Measurements from ENCODE around the gene ACSBG1. TPM values are rescaled to one million over a fixed set of nuclear protein-coding genes. Genes with fewer than 3 reads are reported as not detected.

Gene ACSBG1
- total and polyA plus RNA-seq, 2 experiments from 2014 or later, result 0.04 TPM; not detected in 1

DNA sequence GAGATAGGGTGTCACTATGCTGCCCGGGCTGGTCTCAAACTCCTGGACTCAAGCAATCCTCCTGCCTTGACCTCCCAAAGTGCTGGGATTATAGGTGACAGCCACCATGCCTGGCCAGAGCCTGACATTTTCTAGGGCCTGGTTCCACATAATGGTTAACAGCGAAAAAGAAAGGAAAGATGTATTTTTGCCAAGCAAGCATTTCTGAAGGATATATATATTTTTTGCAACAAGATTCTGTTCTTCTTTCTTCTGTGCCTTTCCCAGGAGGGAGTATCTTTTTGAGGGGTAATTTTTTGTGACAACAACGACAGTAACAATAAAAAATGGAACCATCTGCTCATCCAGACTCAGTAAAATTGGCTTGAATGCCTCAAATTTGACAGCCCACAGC is 21.7 kb upstream of the ACSBG1 start:
- Histone ChIP-seq H3K27ac (no peak overlapping the region), H3K4me1 (ENCODE audit: insufficient read depth) (no peaks in the 10 kb centered on the region), H3K9me2 (ENCODE audit: insufficient read depth) (no peaks in the 10 kb centered on the region), H3K4me3 (no peak overlapping the region), H4K20me1 (ENCODE audit: insufficient read depth) (no peaks in the 10 kb centered on the region), H3K79me2 (ENCODE audit: insufficient read depth) (no peaks in the 10 kb centered on the region), H3K9ac (no peak overlapping the region), H3K9me3 (ENCODE audit: low read depth) (no peaks in the 10 kb centered on the region), H3K4me2 (ENCODE audit: unreplicated experiment) (no peak overlapping the region), H2AFZ (no peak overlapping the region), H3F3A (ENCODE audit: insufficient read depth) (no peaks in the 10 kb centered on the region), H3K27me3 (replicated peaks; ENCODE audit: insufficient read depth) (peaks cover under 1% of the 10 kb centered on the region; the same call in 1 of the 2 replicates), H3K36me3 (ENCODE audit: low read depth) (no peaks in the 10 kb centered on the region)
- 59 to 67% methylated on average over 3 of the region's 3 CpGs for WGBS, 2 experiments (ENCODE audit: low coverage in 1 of 2, low lambda C conversion rate in 2 of 2, missing lambda C conversion rate in 2 of 2)
- no peak for DNase-seq
- no peak for TF ChIP-seq EZH2phosphoT487 (IDR thresholded peaks at IDR 0.05; ENCODE audit: insufficient read depth, low read depth)
- no peak for TF ChIP-seq EZH2 (IDR thresholded peaks at IDR 0.05; ENCODE audit: insufficient read depth, poor library complexity, severe bottlenecking)
- in situ Hi-C loops (cut with MboI), result no loop called here

DNA sequence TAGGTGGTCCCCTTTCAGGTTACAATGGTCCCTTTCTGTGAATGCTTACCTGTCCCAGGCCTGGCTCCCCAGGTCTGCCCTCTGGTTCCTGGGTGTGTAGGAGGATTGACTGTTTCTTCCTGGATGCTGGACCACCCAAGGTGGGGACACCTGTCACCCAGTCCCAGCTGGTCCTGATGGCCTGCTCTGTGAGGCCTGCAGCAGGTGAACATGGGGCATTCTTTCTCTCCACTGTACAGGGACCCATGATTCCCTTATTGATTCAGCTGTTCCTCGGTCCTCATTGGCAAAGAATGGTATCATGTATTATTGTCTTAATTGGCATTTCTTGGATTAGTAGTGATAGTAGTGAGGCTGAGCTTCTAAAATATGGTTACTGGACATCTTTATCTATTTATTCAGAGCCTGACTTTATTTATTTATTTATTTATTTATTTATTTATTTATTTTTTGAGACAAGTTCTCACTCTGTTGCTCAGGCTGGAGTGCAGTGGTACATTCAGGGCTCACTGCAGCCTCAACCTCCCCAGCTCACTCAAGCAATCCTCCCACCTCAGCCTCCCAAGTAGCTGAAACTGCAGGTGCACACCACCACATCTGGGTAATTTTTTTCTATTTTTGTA is 21.2 kb upstream of the ACSBG1 start:
- Histone ChIP-seq H3K36me3 (ENCODE audit: low read depth) (no peaks in the 10 kb centered on the region), H3K27me3 (replicated peaks; ENCODE audit: insufficient read depth) (peaks cover 6% of the 10 kb centered on the region; the same call in 1 of the 2 replicates), H3K9me2 (ENCODE audit: insufficient read depth) (no peaks in the 10 kb centered on the region), H3K9me3 (ENCODE audit: low read depth) (no peaks in the 10 kb centered on the region), H2AFZ (no peak overlapping the region), H3K9ac (no peak overlapping the region), H4K20me1 (ENCODE audit: insufficient read depth) (no peaks in the 10 kb centered on the region), H3K4me3 (no peak overlapping the region), H3K79me2 (ENCODE audit: insufficient read depth) (no peaks in the 10 kb centered on the region), H3K4me2 (ENCODE audit: unreplicated experiment) (no peak overlapping the region), H3K4me1 (ENCODE audit: insufficient read depth) (no peaks in the 10 kb centered on the region), H3K27ac (no peak overlapping the region), H3F3A (ENCODE audit: insufficient read depth) (no peaks in the 10 kb centered on the region)
- WGBS, 2 experiments (ENCODE audit: low coverage in 1 of 2, low lambda C conversion rate in 2 of 2, missing lambda C conversion rate in 2 of 2), result 50 to 55% methylated on average over 1 of the region's 1 CpG
- in situ Hi-C loops (cut with MboI), result no loop called here
- no peak for DNase-seq
- TF ChIP-seq EZH2phosphoT487 (IDR thresholded peaks at IDR 0.05; ENCODE audit: insufficient read depth, low read depth) (no peak), EZH2 (IDR thresholded peaks at IDR 0.05; ENCODE audit: insufficient read depth, poor library complexity, severe bottlenecking) (no peak)

DNA sequence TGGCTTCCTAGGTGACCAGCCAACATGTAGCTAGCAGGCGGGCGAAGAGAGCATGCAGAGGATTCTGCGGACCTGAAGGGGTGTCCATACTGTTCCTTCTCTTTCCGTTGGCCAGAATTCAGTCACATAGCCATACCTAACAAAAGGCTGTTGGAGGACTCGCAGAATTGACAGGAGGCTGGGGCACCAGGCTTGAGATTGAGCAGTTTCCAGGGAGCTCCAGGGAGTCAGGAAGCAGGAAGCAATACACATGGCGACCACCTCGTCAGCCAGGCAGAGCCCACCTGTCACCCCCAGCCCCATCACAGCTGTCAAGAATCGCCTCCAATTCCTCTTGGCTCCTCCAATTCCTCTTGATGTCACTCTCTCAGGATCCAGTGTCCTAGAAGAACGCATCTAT is 16.8 kb upstream of the ACSBG1 start:
- Histone ChIP-seq H2AFZ (no peak overlapping the region), H3K4me3 (no peak overlapping the region), H3K27ac (no peak overlapping the region), H3K9me3 (ENCODE audit: low read depth) (no peaks in the 10 kb centered on the region), H3K9ac (no peak overlapping the region), H3K36me3 (ENCODE audit: low read depth) (no peaks in the 10 kb centered on the region), H3K4me2 (ENCODE audit: unreplicated experiment) (no peak overlapping the region), H4K20me1 (ENCODE audit: insufficient read depth) (no peaks in the 10 kb centered on the region), H3F3A (ENCODE audit: insufficient read depth) (no peaks in the 10 kb centered on the region), H3K9me2 (ENCODE audit: insufficient read depth) (no peaks in the 10 kb centered on the region), H3K79me2 (ENCODE audit: insufficient read depth) (no peaks in the 10 kb centered on the region), H3K27me3 (replicated peaks; ENCODE audit: insufficient read depth) (peaks cover 7% of the 10 kb centered on the region; the same call in 1 of the 2 replicates), H3K4me1 (ENCODE audit: insufficient read depth) (no peaks in the 10 kb centered on the region)
- in situ Hi-C loops (cut with MboI), result no loop called here
- DNase-seq, result no peak
- TF ChIP-seq EZH2 (IDR thresholded peaks at IDR 0.05; ENCODE audit: insufficient read depth, poor library complexity, severe bottlenecking) (no peak), EZH2phosphoT487 (IDR thresholded peaks at IDR 0.05; ENCODE audit: insufficient read depth, low read depth) (no peak)
- WGBS, 2 experiments (ENCODE audit: low coverage in 1 of 2, low lambda C conversion rate in 2 of 2, missing lambda C conversion rate in 2 of 2), result 43 to 51% methylated on average over 9 of the region's 9 CpGs

DNA sequence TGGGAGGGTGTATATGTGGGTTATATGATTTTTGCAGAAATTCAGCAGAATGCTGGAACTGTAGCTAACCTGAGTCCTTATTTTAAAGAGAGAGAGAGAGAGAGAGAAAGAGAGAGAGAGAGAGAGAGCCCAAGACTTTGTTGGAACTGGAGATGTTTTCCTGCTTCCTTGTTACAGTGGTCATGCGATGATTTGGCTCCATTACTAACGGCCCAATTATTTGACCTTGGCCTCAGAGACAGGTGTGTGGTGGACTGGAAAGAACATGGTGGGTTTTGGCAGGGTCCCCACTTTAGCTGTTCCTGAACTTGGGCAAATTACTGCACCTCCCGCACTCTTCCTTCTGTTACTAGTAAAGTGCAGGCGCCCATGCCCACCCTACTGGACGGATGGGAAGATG is 14.8 kb upstream of the ACSBG1 start:
- no peaks in the 10 kb centered on the region for H3K36me3 ChIP-seq (ENCODE audit: low read depth)
- WGBS, 2 experiments (ENCODE audit: low coverage in 1 of 2, low lambda C conversion rate in 2 of 2, missing lambda C conversion rate in 2 of 2), result 71 to 72% methylated on average over 5 of the region's 5 CpGs
- TF ChIP-seq EZH2 (IDR thresholded peaks at IDR 0.05; ENCODE audit: insufficient read depth, poor library complexity, severe bottlenecking) (no peak), EZH2phosphoT487 (IDR thresholded peaks at IDR 0.05; ENCODE audit: insufficient read depth, low read depth) (no peak)
- H3K4me1 ChIP-seq (ENCODE audit: insufficient read depth), result no peaks in the 10 kb centered on the region
- DNase-seq, result no peak
- H3K79me2 ChIP-seq (ENCODE audit: insufficient read depth), result no peaks in the 10 kb centered on the region
- H3K27me3 ChIP-seq (replicated peaks; ENCODE audit: insufficient read depth), result peaks cover 7% of the 10 kb centered on the region; the same call in 1 of the 2 replicates
- in situ Hi-C loops (cut with MboI), result no loop called here
- H3K9me2 ChIP-seq (ENCODE audit: insufficient read depth), result no peaks in the 10 kb centered on the region
- H3K9me3 ChIP-seq (ENCODE audit: low read depth), result no peaks in the 10 kb centered on the region
- no peak overlapping the region for H3K9ac ChIP-seq
- H3K4me3 ChIP-seq, result no peak overlapping the region
- no peak overlapping the region for H3K4me2 ChIP-seq (ENCODE audit: unreplicated experiment)
- no peaks in the 10 kb centered on the region for H4K20me1 ChIP-seq (ENCODE audit: insufficient read depth)
- no peaks in the 10 kb centered on the region for H3F3A ChIP-seq (ENCODE audit: insufficient read depth)
- no peak overlapping the region for H3K27ac ChIP-seq
- no peak overlapping the region for H2AFZ ChIP-seq

Measured in GM23248 (cell line).